Osteoblast (primary cell): ENCODE results near the gene HIPK4. TPM values are rescaled to one million over a fixed set of nuclear protein-coding genes. Genes with fewer than 3 reads are reported as not detected.

Experiments
- DNase-seq: peaks from one replicate; pipeline ENCODE4 v3.0.0; 2011; ENCODE audit warnings: low spot score, mixed read lengths; ENCODE audit not compliant: insufficient read length; ENCODE audit errors: missing footprints
- H2AFZ ChIP-seq: 2 replicates; pipeline ENCODE4 v1.6.0; 2011; ENCODE audit warnings: mild to moderate bottlenecking, low read length
- H3K27ac ChIP-seq: 2 replicates; pipeline ENCODE4 v1.5.1; 2011; ENCODE audit warnings: mild to moderate bottlenecking, low read depth, low read length, moderate library complexity
- H3K27me3 ChIP-seq: 2 replicates; pipeline ENCODE4 v1.6.0; 2012; ENCODE audit warnings: mild to moderate bottlenecking, control low read depth, inconsistent platforms, low read length, moderate library complexity; ENCODE audit not compliant: insufficient read depth
- H3K36me3 ChIP-seq: 2 replicates; pipeline ENCODE4 v1.5.1; 2011; ENCODE audit warnings: mild to moderate bottlenecking, low read length, control low read depth, moderate library complexity; ENCODE audit not compliant: insufficient read depth
- H3K4me1 ChIP-seq: 2 replicates; pipeline ENCODE4 v1.5.1; 2011; ENCODE audit warnings: mild to moderate bottlenecking, low read length, control low read depth, moderate library complexity; ENCODE audit not compliant: insufficient read depth
- H3K4me2 ChIP-seq: 2 replicates; pipeline ENCODE4 v1.6.0; 2011; ENCODE audit warnings: mild to moderate bottlenecking, low read length; ENCODE audit not compliant: insufficient read depth
- H3K4me3 ChIP-seq: fragments of 200-600 bp; sonication (generic); 3 replicates; pipeline ENCODE4 v1.5.1; 2012; ENCODE audit warnings: mild to moderate bottlenecking, low read length, inconsistent platforms; ENCODE audit not compliant: insufficient read depth
- H3K79me2 ChIP-seq: 2 replicates; pipeline ENCODE4 v1.6.0; 2012; ENCODE audit warnings: mild to moderate bottlenecking, low read length, control low read depth, inconsistent platforms; ENCODE audit not compliant: insufficient read depth
- H3K9me3 ChIP-seq: 2 replicates; pipeline ENCODE4 v1.5.1; 2011; ENCODE audit warnings: low read depth, low read length, control low read depth
- H4K20me1 ChIP-seq: 2 replicates; pipeline ENCODE4 v1.6.0; 2012; ENCODE audit warnings: mild to moderate bottlenecking, low read length, control low read depth; ENCODE audit not compliant: insufficient read depth
- total RNA-seq: library from RNA; depleted of rRNA; stranded (reverse); fragments of >200 nt; gene quantifications from 2 replicates; pipeline ENCODE4 v1.2.3, GENCODE V29; 2012
- TF ChIP-seq, protein P1 (sequence below): IDR thresholded peaks from 2 replicates; pipeline ENCODE4 v1.5.1; 2011; ENCODE audit warnings: mild to moderate bottlenecking, low read depth, low read length, moderate library complexity; ENCODE audit errors: extremely low read depth

Gene HIPK4
- total RNA-seq, 1 donor = 0.36 TPM

DNA sequence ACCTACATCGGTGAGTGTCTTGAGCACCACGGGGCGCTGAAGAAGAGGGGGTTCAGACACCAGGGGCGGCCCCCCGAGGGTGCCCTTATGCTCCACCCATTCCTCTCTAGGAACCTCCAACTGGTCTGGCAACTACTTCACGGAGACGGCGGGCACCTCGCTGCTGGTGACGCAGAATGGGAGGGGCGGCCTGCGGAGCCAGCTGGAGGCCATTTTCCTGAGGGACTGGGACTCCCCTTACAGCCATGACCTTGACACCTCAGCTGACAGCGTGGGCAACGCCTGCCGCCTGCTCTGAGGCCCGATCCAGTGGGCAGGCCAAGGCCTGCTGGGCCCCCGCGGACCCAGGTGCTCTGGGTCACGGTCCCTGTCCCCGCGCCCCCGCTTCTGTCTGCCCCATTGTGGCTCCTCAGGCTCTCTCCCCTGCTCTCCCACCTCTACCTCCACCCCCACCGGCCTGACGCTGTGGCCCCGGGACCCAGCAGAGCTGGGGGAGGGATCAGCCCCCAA lies 12.1 kb downstream of the HIPK4 start:
- peak; percentile 39 for DNase-seq
- H4K20me1 ChIP-seq = peaks cover 3% of the 10 kb centered on the region
- no peaks in the 10 kb centered on the region for H3K9me3 ChIP-seq
- no peak overlapping the region for H2AFZ ChIP-seq
- no peaks in the 10 kb centered on the region for H3K4me1 ChIP-seq
- TF ChIP-seq, protein P1, sequence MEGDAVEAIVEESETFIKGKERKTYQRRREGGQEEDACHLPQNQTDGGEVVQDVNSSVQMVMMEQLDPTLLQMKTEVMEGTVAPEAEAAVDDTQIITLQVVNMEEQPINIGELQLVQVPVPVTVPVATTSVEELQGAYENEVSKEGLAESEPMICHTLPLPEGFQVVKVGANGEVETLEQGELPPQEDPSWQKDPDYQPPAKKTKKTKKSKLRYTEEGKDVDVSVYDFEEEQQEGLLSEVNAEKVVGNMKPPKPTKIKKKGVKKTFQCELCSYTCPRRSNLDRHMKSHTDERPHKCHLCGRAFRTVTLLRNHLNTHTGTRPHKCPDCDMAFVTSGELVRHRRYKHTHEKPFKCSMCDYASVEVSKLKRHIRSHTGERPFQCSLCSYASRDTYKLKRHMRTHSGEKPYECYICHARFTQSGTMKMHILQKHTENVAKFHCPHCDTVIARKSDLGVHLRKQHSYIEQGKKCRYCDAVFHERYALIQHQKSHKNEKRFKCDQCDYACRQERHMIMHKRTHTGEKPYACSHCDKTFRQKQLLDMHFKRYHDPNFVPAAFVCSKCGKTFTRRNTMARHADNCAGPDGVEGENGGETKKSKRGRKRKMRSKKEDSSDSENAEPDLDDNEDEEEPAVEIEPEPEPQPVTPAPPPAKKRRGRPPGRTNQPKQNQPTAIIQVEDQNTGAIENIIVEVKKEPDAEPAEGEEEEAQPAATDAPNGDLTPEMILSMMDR = no peak
- H3K79me2 ChIP-seq = no peaks in the 10 kb centered on the region
- H3K36me3 ChIP-seq = peaks cover 13% of the 10 kb centered on the region
- no peak overlapping the region for H3K4me3 ChIP-seq
- H3K4me2 ChIP-seq = no peak overlapping the region
- no peaks in the 10 kb centered on the region for H3K27me3 ChIP-seq
- no peak overlapping the region for H3K27ac ChIP-seq

DNA sequence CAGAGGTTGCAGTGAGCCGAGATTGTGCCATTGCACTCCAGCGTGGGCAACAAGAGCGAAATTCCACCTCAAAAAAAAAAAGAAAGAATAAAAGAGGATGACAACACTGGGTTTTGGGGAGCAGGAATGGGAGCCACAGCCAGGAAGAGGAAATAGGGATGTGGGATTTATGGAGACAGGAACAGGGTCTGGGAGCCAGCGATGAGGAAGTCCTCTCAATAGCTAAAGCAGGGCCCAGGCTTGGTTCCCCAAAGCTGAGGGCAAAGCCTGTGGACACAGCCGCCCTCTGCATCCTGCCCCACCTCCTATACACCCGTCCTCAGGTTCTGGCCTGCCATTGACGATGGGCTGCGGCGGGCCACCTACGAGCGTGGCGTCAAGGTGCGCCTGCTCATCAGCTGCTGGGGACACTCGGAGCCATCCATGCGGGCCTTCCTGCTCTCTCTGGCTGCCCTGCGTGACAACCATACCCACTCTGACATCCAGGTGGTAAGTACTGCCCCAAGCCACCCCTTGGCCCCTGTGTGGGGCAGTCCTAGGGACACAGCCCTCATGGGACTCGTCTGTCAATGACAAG lies 13.6 kb downstream of the HIPK4 start:
- Histone ChIP-seq H3K4me1 (no peaks in the 10 kb centered on the region), H3K4me3 (no peak overlapping the region), H3K79me2 (no peaks in the 10 kb centered on the region), H2AFZ (no peak overlapping the region), H3K4me2 (no peak overlapping the region), H3K36me3 (peaks cover 24% of the 10 kb centered on the region), H3K27me3 (no peaks in the 10 kb centered on the region), H4K20me1 (peaks cover 6% of the 10 kb centered on the region), H3K27ac (no peak overlapping the region), H3K9me3 (no peaks in the 10 kb centered on the region)
- TF ChIP-seq, protein P1 = no peak
- peak; percentile 62 for DNase-seq

DNA sequence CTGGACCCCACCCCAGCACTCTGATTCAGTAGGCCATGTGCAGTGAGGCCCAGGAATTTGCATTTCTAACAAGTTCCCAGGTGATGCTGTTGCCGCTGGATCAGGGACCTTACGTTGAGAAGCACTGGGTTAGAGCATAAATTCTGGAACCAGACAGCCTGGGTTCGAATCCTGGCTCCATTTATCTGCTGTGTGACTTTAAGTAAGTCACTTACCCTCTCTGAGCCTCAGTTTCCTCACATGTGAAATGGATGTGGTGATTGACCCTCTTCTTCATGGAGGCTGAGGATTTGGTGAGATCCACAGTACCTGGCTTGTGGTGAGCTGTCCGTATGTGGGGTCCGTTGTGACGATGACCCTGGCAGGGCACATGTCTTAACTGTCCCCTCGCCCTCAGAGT lies 15.9 kb downstream of the HIPK4 start:
- Histone ChIP-seq H3K36me3 (peaks cover 45% of the 10 kb centered on the region), H3K4me3 (no peak overlapping the region), H3K27ac (no peak overlapping the region), H3K4me2 (no peak overlapping the region), H4K20me1 (peaks cover 7% of the 10 kb centered on the region), H3K27me3 (no peaks in the 10 kb centered on the region), H3K79me2 (no peaks in the 10 kb centered on the region), H3K4me1 (no peaks in the 10 kb centered on the region), H2AFZ (no peak overlapping the region), H3K9me3 (no peaks in the 10 kb centered on the region)
- TF ChIP-seq, protein P1 = no peak
- DNase-seq = no peak

DNA sequence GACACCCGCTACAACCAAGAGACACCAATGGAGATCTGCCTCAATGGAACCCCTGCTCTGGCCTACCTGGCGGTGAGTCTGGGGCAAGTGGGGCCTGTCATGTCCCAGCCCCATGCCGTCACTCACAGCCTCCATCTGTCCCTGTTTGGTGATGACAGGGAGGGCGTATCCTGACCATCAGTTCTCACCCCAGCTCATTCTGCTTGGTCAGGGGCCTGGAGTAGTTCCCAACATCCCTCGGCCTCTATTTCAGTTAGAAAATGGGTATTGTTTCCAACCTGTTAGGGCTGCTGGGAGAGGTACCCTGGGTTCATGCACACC lies 18.2 kb downstream of the HIPK4 start:
- Histone ChIP-seq H3K27ac (no peak overlapping the region), H3K4me3 (no peak overlapping the region), H3K27me3 (no peaks in the 10 kb centered on the region), H3K36me3 (peaks cover 57% of the 10 kb centered on the region), H3K79me2 (no peaks in the 10 kb centered on the region), H4K20me1 (peaks cover 7% of the 10 kb centered on the region), H3K9me3 (no peaks in the 10 kb centered on the region), H3K4me1 (no peaks in the 10 kb centered on the region), H2AFZ (no peak overlapping the region), H3K4me2 (no peak overlapping the region)
- DNase-seq = peak; percentile 88
- TF ChIP-seq, protein P1 = no peak
